HepG2 (cell line): ENCODE data around the gene ANKLE1. TPM values are rescaled to one million over a fixed set of nuclear protein-coding genes. Genes with fewer than 3 reads are reported as not detected.
A peak's percentile ranks its signal among the peaks of the same experiment; 100 is the strongest.

ENCODE experiments used
- ATAC-seq: fragments of 200-7000 bp; cut with Tn5 transposase; 3 replicates; pipeline ENCODE4 v1.9.1; 2020; ENCODE audit warnings: mild to moderate bottlenecking, moderate library complexity
- BruUV-seq: library from RNA; stranded (reverse); fragments of 400-500 nt; replicated peaks from 2 replicates; lab custom pipeline; 2021; lab: Mats Ljungman, UMichigan
- CTCF ChIA-PET: fragments of 300-600 bp; formaldehyde crosslinking; extraction: SDS; loops from one replicate; lab custom pipeline; 2021; ENCODE audit warnings: low total read pairs, inconsistent platforms, low intra/inter-chr PET ratio; lab: Yijun Ruan, JAX
- POLR2A ChIA-PET: fragments of 350-600 bp; sonication (Branson Sonifier 250); formaldehyde crosslinking; loops from one replicate; lab custom pipeline; 2020; ENCODE audit warnings: antibody characterized with exemption, inconsistent platforms; lab: Yijun Ruan, JAX
- DNase-seq: peaks from one replicate; pipeline ENCODE4 v3.0.0-alpha.2; 2015; ENCODE audit warnings: low spot score
- FAIRE-seq: peaks from 3 replicates; lab custom pipeline; 2011; peaks lifted over from hg19 to GRCh38; lab: Jason Lieb, UNC
- H2AFZ ChIP-seq: one replicate; pipeline ENCODE4 v1.6.1; 2011; ENCODE audit warnings: low read length, inconsistent platforms
- H3K27ac ChIP-seq: fragments of 300-600 bp; 3 replicates; pipeline ENCODE4 v1.8.0; 2011; ENCODE audit warnings: mixed run types, mild to moderate bottlenecking, mixed read lengths, low read length, inconsistent platforms; ENCODE audit not compliant: insufficient read depth; ENCODE audit errors: extremely low read length
- H3K27me3 ChIP-seq, 2 experiments: fragments of 200-600 bp in 1 of 2; 2 replicates in 1 of 2; 3 replicates in 1 of 2; pipeline versions ENCODE4 v1.6.0 to v1.8.0; 2011; ENCODE audit warnings: low read length in 2 of 2, mild to moderate bottlenecking in 2 of 2, moderate library complexity in 2 of 2, inconsistent platforms in 1 of 2; ENCODE audit not compliant: insufficient read depth in 2 of 2, control insufficient read depth in 1 of 2
- H3K36me3 ChIP-seq, 2 experiments: fragments of 200-600 bp in 1 of 2; replicated peaks in 1 of 2; 2 replicates in 1 of 2; 3 replicates in 1 of 2; pipeline versions ENCODE4 v1.5.1 to v1.8.0; 2011; ENCODE audit warnings: low read length in 2 of 2, inconsistent platforms in 1 of 2; ENCODE audit not compliant: insufficient read depth in 2 of 2, control insufficient read depth in 1 of 2
- H3K4me1 ChIP-seq: 2 replicates; pipeline ENCODE4 v1.5.1; 2012; ENCODE audit warnings: low read length, inconsistent platforms; ENCODE audit not compliant: insufficient read depth
- H3K4me2 ChIP-seq: 2 replicates; pipeline ENCODE4 v1.6.0; 2011; ENCODE audit warnings: low read depth, low read length, inconsistent platforms
- H3K4me3 ChIP-seq, 3 experiments: fragments of 200-600 bp in 1 of 3; sonication (generic), shearing (Covaris generic) in 1 of 3; replicated peaks in 1 of 3; 2 replicates each; pipeline ENCODE4 v1.5.1; 2011 to 2016; ENCODE audit warnings: low read length in 3 of 3, inconsistent platforms in 2 of 3, low read depth in 2 of 3, mild to moderate bottlenecking in 2 of 3, control low read depth in 1 of 3, mixed read lengths in 1 of 3; ENCODE audit not compliant: insufficient read depth in 1 of 3
- H3K79me2 ChIP-seq: one replicate; pipeline ENCODE4 v1.6.1; 2011; ENCODE audit warnings: low read length, inconsistent platforms; ENCODE audit not compliant: insufficient read depth
- H3K9ac ChIP-seq: 2 replicates; pipeline ENCODE4 v1.6.0; 2011; ENCODE audit warnings: mild to moderate bottlenecking, low read depth, low read length, inconsistent platforms; ENCODE audit not compliant: insufficient read depth
- H3K9me3 ChIP-seq: 2 replicates; pipeline ENCODE4 v1.5.1; 2012; ENCODE audit warnings: mild to moderate bottlenecking, low read length
- H4K20me1 ChIP-seq: 2 replicates; pipeline ENCODE4 v1.6.0; 2011; ENCODE audit warnings: inconsistent platforms, mild to moderate bottlenecking, low read length, moderate library complexity; ENCODE audit not compliant: insufficient read depth
- ERF ChIP-seq: IDR thresholded peaks from 2 replicates; pipeline ENCODE4 v1.6.1; 2018; ENCODE audit warnings: missing biosample characterization, missing genetic modification reagents
- GABPB1 ChIP-seq: IDR thresholded peaks from 2 replicates; pipeline ENCODE4 v1.6.1; 2016; ENCODE audit warnings: mild to moderate bottlenecking, missing genetic modification reagents, moderate library complexity, missing compliant biosample characterization
- KAT8 ChIP-seq: IDR thresholded peaks from 2 replicates; pipeline ENCODE4 v1.6.1; 2016; ENCODE audit warnings: missing genetic modification reagents, missing compliant biosample characterization
- NFE2 ChIP-seq: sonication (generic); formaldehyde crosslinking; IDR thresholded peaks from 2 replicates; pipeline ENCODE4 v1.4.0; 2020; ENCODE audit warnings: missing genetic modification reagents
- PHF20 ChIP-seq: sonication (generic); formaldehyde crosslinking; IDR thresholded peaks from 2 replicates; pipeline ENCODE4 v1.5.0; 2020; ENCODE audit warnings: mild to moderate bottlenecking, missing genetic modification reagents
- SAP130 ChIP-seq: IDR thresholded peaks from 2 replicates; pipeline ENCODE4 v1.6.1; 2016; ENCODE audit warnings: low read depth
- SOX5 ChIP-seq: IDR thresholded peaks from 2 replicates; pipeline ENCODE4 v1.6.1; 2016; ENCODE audit warnings: borderline replicate concordance
- SP4 ChIP-seq: sonication (generic); formaldehyde crosslinking; IDR thresholded peaks from 2 replicates; pipeline ENCODE4 v1.8.1; 2023; ENCODE audit warnings: mild to moderate bottlenecking, missing genetic modification reagents
- TAF1 ChIP-seq: sonication (generic); formaldehyde crosslinking; IDR thresholded peaks from 2 replicates; pipeline ENCODE4 v1.4.0; 2020; ENCODE audit warnings: missing genetic modification reagents
- THAP11 ChIP-seq: IDR thresholded peaks from 2 replicates; pipeline ENCODE4 v1.6.1; 2016; ENCODE audit warnings: missing biosample characterization, missing genetic modification reagents
- USF2 ChIP-seq, 2 experiments: sonication (generic) in 1 of 2; formaldehyde crosslinking in 1 of 2; IDR thresholded peaks; 2 replicates each; pipeline versions ENCODE4 v1.5.1 to v1.6.1; 2011 to 2020; ENCODE audit warnings: borderline replicate concordance in 1 of 2, low read depth in 1 of 2, low read length in 1 of 2, mild to moderate bottlenecking in 1 of 2, missing genetic modification reagents in 1 of 2, moderate library complexity in 1 of 2
- ZBTB4 ChIP-seq: sonication (generic); formaldehyde crosslinking; IDR thresholded peaks from 2 replicates; pipeline ENCODE4 v1.4.0; 2020; ENCODE audit warnings: missing genetic modification reagents, mild to moderate bottlenecking, borderline replicate concordance
- ZBTB7A ChIP-seq: sonication (generic); formaldehyde crosslinking; IDR thresholded peaks from 2 replicates; pipeline ENCODE4 v1.8.0; 2022; ENCODE audit warnings: mild to moderate bottlenecking, missing genetic modification reagents
- ZFP62 ChIP-seq: sonication (generic); formaldehyde crosslinking; IDR thresholded peaks from 2 replicates; pipeline ENCODE4 v1.4.0; 2020; ENCODE audit warnings: missing genetic modification reagents
- ZMAT5 ChIP-seq: sonication (generic); formaldehyde crosslinking; IDR thresholded peaks from 2 replicates; pipeline ENCODE4 v1.5.0; 2020; ENCODE audit warnings: mild to moderate bottlenecking, low read depth, missing genetic modification reagents, borderline replicate concordance
- ZNF234 ChIP-seq: sonication (generic); formaldehyde crosslinking; conservative IDR thresholded peaks from 2 replicates; pipeline ENCODE4 v1.5.1; 2020; ENCODE audit warnings: mild to moderate bottlenecking, missing genetic modification reagents
- ZNF282 ChIP-seq: fragments of 450-650 bp; IDR thresholded peaks from 2 replicates; pipeline ENCODE4 v1.6.1; 2018; ENCODE audit not compliant: partially characterized antibody
- ZNF501 ChIP-seq: sonication (generic); formaldehyde crosslinking; IDR thresholded peaks from 2 replicates; pipeline ENCODE4 v1.5.1; 2020; ENCODE audit warnings: mild to moderate bottlenecking, moderate library complexity, missing genetic modification reagents
- ZNF768 ChIP-seq: sonication (generic); formaldehyde crosslinking; IDR thresholded peaks from 2 replicates; pipeline ENCODE4 v1.4.0; 2020; ENCODE audit warnings: missing genetic modification reagents
- ZSCAN21 ChIP-seq: sonication (generic); formaldehyde crosslinking; IDR thresholded peaks from 2 replicates; pipeline ENCODE4 v1.8.0; 2022; ENCODE audit warnings: mild to moderate bottlenecking, missing genetic modification reagents, moderate library complexity, borderline replicate concordance
- WGBS: methylation state at CpG from one replicate; pipeline ENCODE4 v1.1.6; 2017; ENCODE audit warnings: low lambda C conversion rate; 5-methylcytosine and 5-hydroxymethylcytosine counted together
- in situ Hi-C: cut with HindIII; loops from 2 replicates; pipeline ENCODE4 v1.10.0; 2017; ENCODE audit warnings: low pct_unique_long_range_greater_than_20kb; ENCODE audit not compliant: extremely low pct_ligation_motif_present
- intact Hi-C: fragments of 100-400 bp; cut with micrococcal nuclease; formaldehyde crosslinking; loops from one replicate; pipeline ENCODE4 v1.10.0; 2022; ENCODE audit not compliant: unreplicated experiment
- polyA plus RNA-seq, 8 experiments: library from polyadenylated mRNA; depleted of rRNA in 3 of 8; stranded (reverse) in 7 of 8; unstranded in 1 of 8; fragments of >200 nt; fragmentation: Illumina TruSeq in 4 of 8; extraction: Trizol in 4 of 8; gene quantifications; 2 replicates each; pipeline versions ENCODE4 v1.2.1 to v1.2.3, GENCODE V29; 2011 to 2016; ENCODE audit warnings: low read depth in 4 of 8, missing spikeins in 1 of 8, mixed read lengths in 1 of 8; ENCODE audit not compliant: insufficient read depth in 1 of 8
- total RNA-seq, 5 experiments: library from RNA; depleted of rRNA; stranded (reverse); fragments of >200 nt; fragmentation: Illumina TruSeq; extraction: Trizol; gene quantifications; 2 replicates each; pipeline ENCODE4 v1.2.3, GENCODE V29; 2016; ENCODE audit warnings: low read depth in 1 of 5

Gene ANKLE1
- total and polyA plus RNA-seq, 2 of the 13 experiments (the other 11 are each of a cell fraction or from before 2014, with no cell fraction given) = 0.69 to 1.5 TPM

- Histone ChIP-seq H3K9ac (peak within 1 kb of the TSS; percentile 42; the same call in 1 of the 2 replicates), H3K27me3 (peaks cover 0 to 6% of the 10 kb centered on the region in 2 experiments; a peak in 2 of 5 replicates), H3K27ac (peak within 1 kb of the TSS; percentile 24), H3K36me3 (peaks cover 0 to 6% of the 10 kb centered on the region in 2 experiments; a peak in 1 of 5 replicates), H3K79me2 (peaks cover 13% of the 10 kb centered on the region), H2AFZ (no peak within 1 kb of the TSS), H3K4me1 (peaks cover 60% of the 10 kb centered on the region), H3K4me2 (peak within 1 kb of the TSS; percentile 54), H4K20me1 (no peaks in the 10 kb centered on the region), H3K4me3 (peak within 1 kb of the TSS in 2 of 3 experiments; percentile 16 to 27; a peak in 3 of 6 replicates), H3K9me3 (no peaks in the 10 kb centered on the region)
- BruUV-seq = no TSS peak
- in situ Hi-C loops (no loop called here), intact Hi-C loops (no loop called here)
- POLR2A ChIA-PET = interaction anchor here (1.1 to 3.4 kb wide), 5 partner anchors 10 to 50 kb away, joined by 4 to 13 read pairs (median 5); partner anchors contain the start of genes OCEL1 and USE1
- CTCF ChIA-PET = no interaction called here
- ATAC-seq (no peak), FAIRE-seq (no peak), DNase-seq (peak; percentile 30)
- WGBS = 17% methylated on average over 5 of the region's 5 CpGs
- TF ChIP-seq ZBTB7A (peak; percentile 34; the same call in 1 of the 2 replicates), ZNF768 (CRISPR knock-in tag) (peak; percentile 70), ERF (CRISPR knock-in tag) (0 out of 2 replicates have a peak, but pooled peaks have one; percentile 15), ZNF501 (no peak), NFE2 (CRISPR knock-in tag) (no peak), ZSCAN21 (CRISPR knock-in tag) (0 out of 2 replicates have a peak, but pooled peaks have one; percentile 21), ZBTB4 (no peak), TAF1 (CRISPR knock-in tag) (peak; percentile 43; the same call in 1 of the 2 replicates), PHF20 (CRISPR knock-in tag) (peak; percentile 45; the same call in 1 of the 2 replicates), GABPB1 (CRISPR knock-in tag) (peak; percentile 48; the same call in 1 of the 2 replicates), ZMAT5 (CRISPR knock-in tag) (no peak), ZNF234 (CRISPR knock-in tag) (no peak), THAP11 (CRISPR knock-in tag) (peak; percentile 58; the same call in 1 of the 2 replicates), ZFP62 (CRISPR knock-in tag) (no peak), SP4 (0 out of 2 replicates have a peak, but pooled peaks have one; percentile 20), SOX5 (CRISPR knock-in tag) (peak; percentile 35; the same call in 1 of the 2 replicates), SAP130 (CRISPR knock-in tag) (peak; percentile 23; the same call in 1 of the 2 replicates), USF2 (IDR thresholded peaks at IDR 0.05; ENCODE audit: low read depth, low read length) (peak; percentile 82), USF2 (CRISPR knock-in tag; IDR thresholded peaks at IDR 0.05; ENCODE audit: borderline replicate concordance) (peak; percentile 60; the same call in 1 of the 2 replicates), ZNF282 (no peak), KAT8 (CRISPR knock-in tag) (peak; percentile 19; the same call in 1 of the 2 replicates)
Observed at GRCh38 chr19:17264641-17264979, 17.1 kb upstream of the ANKLE1 start, which contains the start of gene USHBP1. TSS of gene USHBP1 (minus strand) at chr19:17264745. CDS start at chr19:17264299, 446 bp downstream.
